Upper lobe of left lung (tissue), 6 donors: ENCODE results near the gene GBP2. TPM values are rescaled to one million over a fixed set of nuclear protein-coding genes. Genes with fewer than 3 reads are reported as not detected.
"Not testable (repeated sequence)": the region's sequence is repeated elsewhere in the genome, so short reads cannot be mapped to it uniquely, and the experiment has no call there.

Experiments
- ATAC-seq, 2 donors: fragments of 200-7000 bp; cut with Tn5 transposase; one replicate each; pipeline ENCODE4 v1.9.1; 2022; ENCODE audit warnings: mild to moderate bottlenecking in 2 of 2, moderate library complexity in 2 of 2; ENCODE audit not compliant: low FRiP score in 2 of 2
- DNase-seq, 2 donors: peaks; one replicate each; pipeline ENCODE4 v3.0.0-alpha.2; 2019 to 2020
- H3K27ac ChIP-seq, 4 donors: fragments of 200-600 bp; sonication (generic); one replicate each; pipeline ENCODE4 v1.5.1; 2016 to 2019
- H3K27me3 ChIP-seq, 4 donors: fragments of 200-600 bp; sonication (generic); one replicate each; pipeline ENCODE4 v1.5.1; 2017 to 2019
- H3K36me3 ChIP-seq, 4 donors: fragments of 200-600 bp; sonication (generic); one replicate each; pipeline ENCODE4 v1.5.1; 2016 to 2019
- H3K4me1 ChIP-seq, 4 donors: fragments of 200-600 bp; sonication (generic); one replicate each; pipeline ENCODE4 v1.5.1; 2018 to 2019
- H3K4me3 ChIP-seq, 4 donors: fragments of 200-600 bp; sonication (generic); one replicate each; pipeline ENCODE4 v1.5.1; 2017 to 2019; ENCODE audit warnings: mild to moderate bottlenecking in 2 of 4, moderate library complexity in 1 of 4
- H3K9me3 ChIP-seq, 4 donors: fragments of 200-600 bp; sonication (generic); one replicate each; pipeline ENCODE4 v1.5.1; 2018 to 2019
- CTCF ChIP-seq, 6 experiments: fragments of 450-650 bp in 4 of 6; fragments of 200-600 bp in 2 of 6; sonication (generic) in 2 of 6; IDR thresholded peaks; one replicate each; pipeline ENCODE4 v1.5.1; 2016 to 2019; ENCODE audit warnings: antibody characterized with exemption in 6 of 6
- EP300 ChIP-seq, 4 donors: sonication (generic); formaldehyde crosslinking; IDR thresholded peaks; one replicate each; pipeline ENCODE4 v1.5.1; 2017; ENCODE audit warnings: antibody characterized with exemption in 4 of 4, control low read depth in 2 of 4
- POLR2A ChIP-seq, 4 donors: fragments of 450-650 bp; IDR thresholded peaks; one replicate each; pipeline ENCODE4 v1.5.1; 2016 to 2017; ENCODE audit warnings: antibody characterized with exemption in 4 of 4, mild to moderate bottlenecking in 2 of 4
- POLR2AphosphoS5 ChIP-seq, 2 donors: sonication (generic); formaldehyde crosslinking; IDR thresholded peaks; one replicate each; pipeline ENCODE4 v1.5.1; 2017; ENCODE audit warnings: antibody characterized with exemption in 2 of 2
- WGBS, 2 donors: methylation state at CpG; one replicate each; pipeline ENCODE4 v1.1.5; 2017 to 2018; 5-methylcytosine and 5-hydroxymethylcytosine counted together
- total RNA-seq, 6 donors: library from RNA; depleted of rRNA in 4 of 6; stranded (reverse); fragments of >200 nt in 4 of 6; gene quantifications; one replicate each; pipeline versions ENCODE4 v1.1.0 to v1.2.1, GENCODE V29; 2016 to 2021
- donor health status: DM: no; HTN: no; CAD: no; lungs with moderate emphysema.
- donor health status: DM: no; HTN: yes; CAD: no; lungs with severe emphysema.

The GBP2 gene
- total RNA-seq, 6 donors from 2014 or later = 41.0 to 124 (median 54.9) TPM

- Histone ChIP-seq H3K27me3 (no peaks in the 10 kb centered on the region), H3K4me1 (peaks cover 21 to 29% (median 26%) of the 10 kb centered on the region in 4 donors), H3K4me3 (no peak overlapping the region), H3K27ac (peak overlapping the region; percentile 76 to 90 (median 89)), H3K9me3 (no peaks in the 10 kb centered on the region), H3K36me3 (no peaks in the 10 kb centered on the region)
- ATAC-seq (no peak), DNase-seq (no peak)
- TF ChIP-seq POLR2A (IDR thresholded peaks at IDR 0.05) (no peak), EP300 (IDR thresholded peaks at IDR 0.05) (no peak), POLR2AphosphoS5 (IDR thresholded peaks at IDR 0.05) (no peak), CTCF (IDR thresholded peaks at IDR 0.05) (no peak)
- WGBS, 2 donors = 51 to 60% methylated on average over 4 of the region's 4 CpGs
Observed at GRCh38 chr1:89129911-89130310, 4.0 kb upstream of the GBP2 start.

GRCh38 chr1:89128003-89128458, 2.1 kb upstream of the GBP2 start:
- H3K9me3 ChIP-seq, H3K4me3 ChIP-seq, H3K27me3 ChIP-seq, H3K36me3 ChIP-seq, ATAC-seq: not testable (repeated sequence)
- peak in 1 of 2 donors; percentile 83 for DNase-seq
- peak overlapping the region in 3 of 4 donors; percentile 89 to 90 (median 89) for H3K27ac ChIP-seq
- peaks cover 30 to 47% (median 31%) of the 10 kb centered on the region in 4 donors for H3K4me1 ChIP-seq
- WGBS, 2 donors = 95 to 96% methylated on average over 10 to 31 of the region's 31 CpGs

- peak overlapping the region; percentile 83 to 90 (median 89) for H3K27ac ChIP-seq
- WGBS, 2 donors = 66 to 81% methylated on average over 23 of the region's 23 CpGs
Observed at GRCh38 chr1:89126602-89127565, 970 bp upstream of the GBP2 start.

DNA sequence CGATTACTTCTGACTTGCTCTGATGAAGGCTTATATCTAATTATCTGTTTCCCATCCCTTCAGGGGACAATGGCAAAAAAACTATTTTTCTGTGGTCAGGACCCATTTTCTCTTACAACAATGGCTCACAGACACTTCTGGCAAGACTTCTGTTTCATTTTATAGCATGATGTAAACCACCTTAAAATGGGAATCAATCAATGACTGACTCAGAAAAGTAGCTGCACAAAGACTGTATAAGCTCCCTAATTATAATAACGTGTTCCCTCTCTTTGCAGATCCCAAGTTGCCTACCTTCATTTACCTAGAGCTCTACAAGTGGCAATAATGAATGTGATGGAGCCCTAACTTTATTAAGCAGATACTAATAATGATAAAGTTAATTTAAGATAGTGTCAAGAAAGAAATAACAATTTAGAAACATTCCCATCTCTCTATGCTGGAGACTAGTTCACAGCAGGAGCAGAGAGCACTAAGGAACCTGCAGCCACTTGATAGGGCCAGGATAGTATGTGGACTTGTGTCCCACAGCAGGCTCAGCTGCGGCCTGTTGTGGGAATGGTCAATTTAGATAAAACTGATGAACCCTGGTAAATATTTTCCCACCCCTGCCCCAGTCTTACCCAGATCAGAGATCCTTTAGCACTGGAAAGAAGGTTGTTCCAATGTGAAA, 538 bp downstream of the GBP2 start:
- Histone ChIP-seq H3K4me3 (peak overlapping the region; percentile 41 to 59 (median 50)), H3K27me3 (no peaks in the 10 kb centered on the region), H3K9me3 (no peaks in the 10 kb centered on the region), H3K36me3 (peaks cover 0 to 14% (median 7%) of the 10 kb centered on the region in 4 donors), H3K27ac (peak overlapping the region; percentile 83 to 90 (median 89)), H3K4me1 (peaks cover 30 to 48% (median 33%) of the 10 kb centered on the region in 4 donors)
- TF ChIP-seq EP300 (IDR thresholded peaks at IDR 0.05) (no peak), POLR2A (IDR thresholded peaks at IDR 0.05) (no peak), POLR2AphosphoS5 (IDR thresholded peaks at IDR 0.05) (no peak), CTCF (IDR thresholded peaks at IDR 0.05) (no peak)
- ATAC-seq (peak; percentile 65 to 68), DNase-seq (peak in 1 of 2 donors; percentile 45)
- 26 to 31% methylated on average over 3 of the region's 3 CpGs for WGBS, 2 donors

More at GRCh38 chr1:89126602-89127565, 970 bp upstream of the GBP2 start:
- Histone ChIP-seq H3K4me1 (peaks cover 34 to 49% (median 35%) of the 10 kb centered on the region in 4 donors), H3K4me3 (peak overlapping the region in 1 of 4 donors; percentile 59)
- H3K9me3 ChIP-seq, H3K36me3 ChIP-seq, ATAC-seq, H3K27me3 ChIP-seq: not testable (repeated sequence)
- TF ChIP-seq POLR2A (IDR thresholded peaks at IDR 0.05) = peak in 2 of 4 donors; percentile 27 to 54
- DNase-seq = peak in 1 of 2 donors; percentile 28

DNA sequence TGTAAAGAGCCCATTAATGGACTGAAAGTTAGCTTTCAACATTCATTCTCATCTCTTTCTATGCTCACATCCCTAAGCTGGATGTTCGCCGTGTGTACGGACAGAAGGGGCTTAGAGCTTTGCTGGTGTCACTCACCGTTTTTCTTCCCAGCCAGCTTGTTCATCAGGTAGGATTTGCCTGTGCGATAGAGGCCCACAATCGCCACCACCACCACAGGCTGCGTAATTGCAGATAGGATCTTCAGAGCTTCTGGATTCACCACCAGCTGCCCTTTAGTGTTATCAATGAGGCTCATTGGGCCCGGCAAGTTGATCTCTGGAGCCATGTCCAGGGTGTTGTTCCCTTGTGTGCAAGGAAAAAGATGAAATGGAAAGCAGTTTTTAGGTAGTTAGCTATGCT, 4.3 kb downstream of the GBP2 start:
- no peaks in the 10 kb centered on the region for H3K9me3 ChIP-seq
- H3K4me1 ChIP-seq = peaks cover 13 to 26% (median 17%) of the 10 kb centered on the region in 4 donors
- H3K27ac ChIP-seq = no peak overlapping the region
- no peak for TF ChIP-seq CTCF (IDR thresholded peaks at IDR 0.05)
- TF ChIP-seq POLR2A (IDR thresholded peaks at IDR 0.05) = no peak
- no peak for TF ChIP-seq EP300 (IDR thresholded peaks at IDR 0.05)
- TF ChIP-seq POLR2AphosphoS5 (IDR thresholded peaks at IDR 0.05) = no peak
- no peak overlapping the region for H3K4me3 ChIP-seq
- ATAC-seq (no peak), DNase-seq (no peak)
- 95 to 97% methylated on average over 8 of the region's 8 CpGs for WGBS, 2 donors
- H3K36me3 ChIP-seq = peaks cover 18 to 51% (median 27%) of the 10 kb centered on the region in 4 donors
- no peaks in the 10 kb centered on the region for H3K27me3 ChIP-seq
